HG02884 (cell line): ENCODE results near the gene PDE2A.
"Not testable (repeated sequence)": the region's sequence is repeated elsewhere in the genome, so short reads cannot be mapped to it uniquely, and the experiment has no call there.

Source experiments
- ATAC-seq: cut with Tn5 transposase; IDR thresholded peaks from one replicate; pipeline ENCODE4 v1.9.1; 2021; ENCODE audit warnings: mild to moderate bottlenecking, moderate library complexity; ENCODE audit not compliant: unreplicated experiment

Gene PDE2A

GRCh38 chr11:72578991-72579815 lies 95.0 kb downstream of the PDE2A start:
- no peak for ATAC-seq

- no peak for ATAC-seq
These were observed 95.7 kb downstream of the PDE2A start for GRCh38 chr11:72578566-72578965.

GRCh38 chr11:72578051-72578450 lies 96.2 kb downstream of the PDE2A start:
- ATAC-seq, result no peak

GRCh38 chr11:72577271-72577721 lies 96.9 kb downstream of the PDE2A start:
- ATAC-seq, result no peak

GRCh38 chr11:72576661-72577060 lies 97.6 kb downstream of the PDE2A start:
- ATAC-seq, result no peak

GRCh38 chr11:72576243-72576595 lies 98.0 kb downstream of the PDE2A start:
- ATAC-seq, result no peak

GRCh38 chr11:72575533-72576242 lies 98.5 kb downstream of the PDE2A start:
- no peak for ATAC-seq

GRCh38 chr11:72574548-72575460 lies 99.4 kb downstream of the PDE2A start:
- ATAC-seq, result no peak

- ATAC-seq, result no peak
These were observed 100.3 kb downstream of the PDE2A start for GRCh38 chr11:72573855-72574445.

GRCh38 chr11:72573072-72573854 lies 101.0 kb downstream of the PDE2A start:
- no peak for ATAC-seq

- ATAC-seq, result not testable (repeated sequence)
These were observed 101.7 kb downstream of the PDE2A start for GRCh38 chr11:72572540-72572939.

- ATAC-seq, result no peak
These were observed 103.1 kb downstream of the PDE2A start for GRCh38 chr11:72570893-72571661.

GRCh38 chr11:72569966-72570892 lies 104.0 kb downstream of the PDE2A start:
- no peak for ATAC-seq

GRCh38 chr11:72568861-72569260 lies 105.4 kb downstream of the PDE2A start:
- ATAC-seq, result no peak

GRCh38 chr11:72562431-72562830 lies 111.8 kb downstream of the PDE2A start:
- ATAC-seq, result no peak

GRCh38 chr11:72561856-72562255 lies 112.4 kb downstream of the PDE2A start:
- no peak for ATAC-seq

GRCh38 chr11:72560864-72561263 lies 113.4 kb downstream of the PDE2A start:
- ATAC-seq, result not testable (repeated sequence)

- ATAC-seq, result no peak
These were observed 117.8 kb downstream of the PDE2A start for GRCh38 chr11:72556433-72556832.
